H9 (cell line): ENCODE data around the gene CCL17. TPM values are rescaled to one million over a fixed set of nuclear protein-coding genes. Genes with fewer than 3 reads are reported as not detected.

ENCODE experiments used
- DNase-seq: peaks from one replicate; pipeline ENCODE4 v3.0.0-alpha.2; 2017
- H2AFZ ChIP-seq: one replicate; pipeline ENCODE4 v1.6.1; 2013; ENCODE audit warnings: mild to moderate bottlenecking, low read length, control low read depth, moderate library complexity
- H2AK5ac ChIP-seq: 2 replicates; pipeline ENCODE4 v1.6.1; 2013; ENCODE audit warnings: low read length, control low read depth, mixed read lengths; ENCODE audit not compliant: insufficient read length
- H2BK120ac ChIP-seq: one replicate; pipeline ENCODE4 v1.6.1; 2013; ENCODE audit warnings: low read depth, mild to moderate bottlenecking, low read length, control low read depth, inconsistent platforms; ENCODE audit not compliant: poor library complexity, severe bottlenecking
- H2BK12ac ChIP-seq: 2 replicates; pipeline ENCODE4 v1.6.1; 2013; ENCODE audit warnings: low read length, control low read depth, mixed read lengths, low read depth; ENCODE audit not compliant: insufficient read length
- H2BK15ac ChIP-seq: 2 replicates; pipeline ENCODE4 v1.6.1; 2013; ENCODE audit warnings: low read depth, low read length, control low read depth
- H2BK20ac ChIP-seq: one replicate; pipeline ENCODE4 v1.6.1; 2013; ENCODE audit warnings: low read depth, mild to moderate bottlenecking, low read length, control low read depth, inconsistent platforms; ENCODE audit not compliant: poor library complexity, severe bottlenecking
- H2BK5ac ChIP-seq: 2 replicates; pipeline ENCODE4 v1.6.1; 2013; ENCODE audit warnings: low read length, control low read depth, mixed read lengths; ENCODE audit not compliant: insufficient read length
- H3K14ac ChIP-seq: 2 replicates; pipeline ENCODE4 v1.6.1; 2013; ENCODE audit warnings: low read length, control low read depth; ENCODE audit not compliant: insufficient read depth
- H3K18ac ChIP-seq: 2 replicates; pipeline ENCODE4 v1.6.1; 2013; ENCODE audit warnings: low read depth, mild to moderate bottlenecking, mixed read lengths, low read length, control low read depth; ENCODE audit not compliant: insufficient read length
- H3K23ac ChIP-seq: 2 replicates; pipeline ENCODE4 v1.6.1; 2013; ENCODE audit warnings: low read length, control low read depth, mixed read lengths, low read depth; ENCODE audit not compliant: insufficient read length
- H3K23me2 ChIP-seq: 2 replicates; pipeline ENCODE4 v1.6.1; 2013; ENCODE audit warnings: low read depth, mild to moderate bottlenecking, mixed read lengths, low read length, control low read depth; ENCODE audit not compliant: insufficient read length, poor library complexity, severe bottlenecking
- H3K27ac ChIP-seq: 2 replicates; pipeline ENCODE4 v1.5.1; 2013; ENCODE audit warnings: low read length, control low read depth, mixed read lengths, low read depth; ENCODE audit not compliant: insufficient read length
- H3K27me3 ChIP-seq: 2 replicates; pipeline ENCODE4 v1.6.1; 2013; ENCODE audit warnings: low read length, control low read depth, inconsistent platforms; ENCODE audit not compliant: insufficient read depth
- H3K4ac ChIP-seq: 2 replicates; pipeline ENCODE4 v1.6.1; 2013; ENCODE audit warnings: low read depth, mild to moderate bottlenecking, control low read depth, inconsistent platforms, low read length, moderate library complexity
- H3K4me1 ChIP-seq: 2 replicates; pipeline ENCODE4 v1.6.1; 2013; ENCODE audit warnings: low read length, control low read depth, inconsistent platforms; ENCODE audit not compliant: insufficient read depth
- H3K4me2 ChIP-seq: 2 replicates; pipeline ENCODE4 v1.6.1; 2013; ENCODE audit warnings: low read length, control low read depth, mixed read lengths; ENCODE audit not compliant: insufficient read length, insufficient read depth
- H3K56ac ChIP-seq: 2 replicates; pipeline ENCODE4 v1.6.1; 2013; ENCODE audit warnings: low read depth, mild to moderate bottlenecking, mixed read lengths, low read length, control low read depth; ENCODE audit not compliant: insufficient read length
- H3K79me1 ChIP-seq: 2 replicates; pipeline ENCODE4 v1.6.1; 2013; ENCODE audit warnings: low read depth, mild to moderate bottlenecking, moderate library complexity, low read length, control low read depth, inconsistent platforms; ENCODE audit not compliant: insufficient read depth, poor library complexity, severe bottlenecking
- H3K79me2 ChIP-seq: 2 replicates; pipeline ENCODE4 v1.6.1; 2013; ENCODE audit warnings: low read length, control low read depth, inconsistent platforms; ENCODE audit not compliant: insufficient read depth
- H3K9ac ChIP-seq: 2 replicates; pipeline ENCODE4 v1.6.1; 2013; ENCODE audit warnings: low read length, control low read depth, mixed read lengths; ENCODE audit not compliant: insufficient read length; ENCODE audit errors: extremely low read depth
- H3K9me3 ChIP-seq: one replicate; pipeline ENCODE4 v1.6.1; 2013; ENCODE audit warnings: low read depth, low read length, inconsistent platforms; ENCODE audit not compliant: control insufficient read depth
- H3T11ph ChIP-seq: one replicate; pipeline ENCODE4 v1.6.1; 2013; ENCODE audit warnings: mild to moderate bottlenecking, low read length, control low read depth, inconsistent platforms
- H4K20me1 ChIP-seq: one replicate; pipeline ENCODE4 v1.6.1; 2013; ENCODE audit not compliant: control insufficient read depth, insufficient read length, insufficient read depth
- H4K5ac ChIP-seq: 2 replicates; pipeline ENCODE4 v1.6.1; 2013; ENCODE audit warnings: low read depth, mild to moderate bottlenecking, mixed read lengths, low read length, control low read depth; ENCODE audit not compliant: insufficient read length
- H4K8ac ChIP-seq: replicated peaks from 2 replicates; pipeline ENCODE4 v1.6.1; 2013; ENCODE audit warnings: low read length, control low read depth, mixed read lengths, low read depth; ENCODE audit not compliant: insufficient read length
- H4K91ac ChIP-seq: 2 replicates; pipeline ENCODE4 v1.6.1; 2013; ENCODE audit warnings: low read depth, mild to moderate bottlenecking, moderate library complexity, mixed read lengths, low read length, control low read depth; ENCODE audit not compliant: insufficient read length
- H3K27ac Mint-ChIP-seq, 3 experiments: 2 replicates in 2 of 3; 3 replicates in 1 of 3; pipeline ENCODE4 v1.8.0; 2020 to 2021; ENCODE audit warnings: mixed read lengths in 3 of 3, mild to moderate bottlenecking in 1 of 3, moderate library complexity in 1 of 3
- H3K27me3 Mint-ChIP-seq: 2 replicates; pipeline ENCODE4 v1.8.0; 2021; ENCODE audit warnings: low read depth, mild to moderate bottlenecking, moderate library complexity, mixed read lengths
- H3K36me3 Mint-ChIP-seq, 3 experiments: 2 replicates in 2 of 3; 3 replicates in 1 of 3; pipeline ENCODE4 v1.8.0; 2020 to 2021; ENCODE audit warnings: low read depth in 3 of 3, mixed read lengths in 3 of 3; ENCODE audit not compliant: insufficient read depth in 1 of 3
- H3K4me1 Mint-ChIP-seq, 2 experiments: 2 replicates each; pipeline ENCODE4 v1.8.0; 2020; ENCODE audit warnings: mixed read lengths in 2 of 2
- H3K4me3 Mint-ChIP-seq, 2 experiments: 2 replicates in 1 of 2; 3 replicates in 1 of 2; pipeline ENCODE4 v1.8.0; 2020 to 2021; ENCODE audit warnings: mild to moderate bottlenecking in 2 of 2, mixed read lengths in 2 of 2, moderate library complexity in 1 of 2
- H3K9me3 Mint-ChIP-seq, 2 experiments: 2 replicates in 1 of 2; 3 replicates in 1 of 2; pipeline ENCODE4 v1.8.0; 2020; ENCODE audit warnings: mild to moderate bottlenecking in 2 of 2, mixed read lengths in 2 of 2, moderate library complexity in 1 of 2
- CTCF ChIP-seq: fragments of 200-600 bp; sonication (generic); conservative IDR thresholded peaks from 3 replicates; pipeline ENCODE4 v1.8.0; 2021; ENCODE audit warnings: antibody characterized with exemption, mild to moderate bottlenecking
- WGBS: extraction: QIAGEN DNeasy Blood & Tissue Kit; methylation state at CpG from one replicate; pipeline ENCODE4 v1.1.7; 2013; ENCODE audit warnings: missing lambda C conversion rate, low lambda C conversion rate, mixed read lengths; ENCODE audit not compliant: insufficient read length; ENCODE audit errors: extremely low coverage; 5-methylcytosine and 5-hydroxymethylcytosine counted together
- total RNA-seq: library from RNA; stranded (reverse); gene quantifications from 2 replicates; pipeline ENCODE4 v1.2.1, GENCODE V29; 2021

The CCL17 gene
- total RNA-seq, 1 experiment from 2014 or later, result not detected

- peaks cover 2 to 5% of the 10 kb centered on the region in 2 experiments; a peak in 1 of 4 replicates for H3K4me1 Mint-ChIP-seq
- Histone ChIP-seq H3K23me2 (no peaks in the 10 kb centered on the region), H3K79me1 (no peaks in the 10 kb centered on the region), H3K14ac (no peak overlapping the region), H3K9ac (no peak overlapping the region), H2BK5ac (no peak overlapping the region), H3K27ac (no peak overlapping the region), H4K20me1 (no peaks in the 10 kb centered on the region), H4K91ac (no peak overlapping the region), H2BK120ac (no peak overlapping the region), H2BK15ac (no peak overlapping the region), H4K8ac (no peak overlapping the region), H3K56ac (no peak overlapping the region), H3K18ac (no peak overlapping the region), H4K5ac (no peak overlapping the region), H3K4me1 (no peaks in the 10 kb centered on the region), H3K4ac (no peak overlapping the region), H3K9me3 (no peaks in the 10 kb centered on the region), H2BK20ac (no peak overlapping the region), H3K4me2 (no peak overlapping the region), H2AFZ (no peak overlapping the region), H2AK5ac (no peak overlapping the region), H3T11ph (no peak overlapping the region), H3K23ac (no peak overlapping the region), H2BK12ac (no peak overlapping the region), H3K79me2 (no peaks in the 10 kb centered on the region), H3K27me3 (no peaks in the 10 kb centered on the region)
- H3K4me3 Mint-ChIP-seq, result no peak overlapping the region
- H3K36me3 Mint-ChIP-seq, result no peaks in the 10 kb centered on the region
- peaks cover 6% of the 10 kb centered on the region for H3K27me3 Mint-ChIP-seq
- no peak overlapping the region for H3K27ac Mint-ChIP-seq
- WGBS, result 98% methylated on average over 4 of the region's 5 CpGs
- no peaks in the 10 kb centered on the region; a peak in 1 of 5 replicates for H3K9me3 Mint-ChIP-seq
- DNase-seq, result no peak
- TF ChIP-seq CTCF, result no peak
These were observed 3.2 kb downstream of the CCL17 start for GRCh38 chr16:57407521-57408353.
